Measurements from ENCODE around the gene HSP90AB1.

DNA sequence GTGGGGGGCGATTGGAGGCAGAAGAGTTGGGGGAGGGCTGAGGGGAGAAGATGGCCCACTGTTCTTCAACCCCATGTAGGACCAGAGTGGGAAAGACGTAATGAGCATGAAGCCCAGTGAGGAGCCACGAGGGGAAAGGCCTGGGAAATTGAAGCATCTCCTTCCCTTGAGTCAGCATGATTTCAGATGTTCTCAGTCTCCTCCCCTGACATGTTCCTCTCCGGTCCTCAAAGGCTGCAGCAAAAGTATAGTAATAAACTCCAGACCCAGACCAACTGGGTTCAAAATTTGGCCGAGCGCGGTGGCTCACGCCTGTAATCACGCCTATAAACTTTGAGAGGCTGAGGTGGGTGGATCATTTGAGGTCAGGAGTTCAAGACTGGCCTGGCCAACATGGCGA lies 20.4 kb downstream of the HSP90AB1 start:
- TF ChIP-seq, protein P1, sequence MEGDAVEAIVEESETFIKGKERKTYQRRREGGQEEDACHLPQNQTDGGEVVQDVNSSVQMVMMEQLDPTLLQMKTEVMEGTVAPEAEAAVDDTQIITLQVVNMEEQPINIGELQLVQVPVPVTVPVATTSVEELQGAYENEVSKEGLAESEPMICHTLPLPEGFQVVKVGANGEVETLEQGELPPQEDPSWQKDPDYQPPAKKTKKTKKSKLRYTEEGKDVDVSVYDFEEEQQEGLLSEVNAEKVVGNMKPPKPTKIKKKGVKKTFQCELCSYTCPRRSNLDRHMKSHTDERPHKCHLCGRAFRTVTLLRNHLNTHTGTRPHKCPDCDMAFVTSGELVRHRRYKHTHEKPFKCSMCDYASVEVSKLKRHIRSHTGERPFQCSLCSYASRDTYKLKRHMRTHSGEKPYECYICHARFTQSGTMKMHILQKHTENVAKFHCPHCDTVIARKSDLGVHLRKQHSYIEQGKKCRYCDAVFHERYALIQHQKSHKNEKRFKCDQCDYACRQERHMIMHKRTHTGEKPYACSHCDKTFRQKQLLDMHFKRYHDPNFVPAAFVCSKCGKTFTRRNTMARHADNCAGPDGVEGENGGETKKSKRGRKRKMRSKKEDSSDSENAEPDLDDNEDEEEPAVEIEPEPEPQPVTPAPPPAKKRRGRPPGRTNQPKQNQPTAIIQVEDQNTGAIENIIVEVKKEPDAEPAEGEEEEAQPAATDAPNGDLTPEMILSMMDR (conservative IDR thresholded peaks at IDR 0.05) = no peak
- no peak for TF ChIP-seq ZFX (IDR thresholded peaks at IDR 0.05)
